GM12892 (cell line): ENCODE results near the gene PTPRS.

Source experiments
- POLR2AphosphoS5 ChIP-seq: IDR thresholded peaks from 2 replicates; pipeline ENCODE4 v1.6.1; 2011; ENCODE audit warnings: low read depth, low read length, control low read depth
- TAF1 ChIP-seq: IDR thresholded peaks from 2 replicates; pipeline ENCODE4 v1.6.1; 2011; ENCODE audit warnings: low read depth, mild to moderate bottlenecking, control low read depth, low read length, borderline replicate concordance

DNA sequence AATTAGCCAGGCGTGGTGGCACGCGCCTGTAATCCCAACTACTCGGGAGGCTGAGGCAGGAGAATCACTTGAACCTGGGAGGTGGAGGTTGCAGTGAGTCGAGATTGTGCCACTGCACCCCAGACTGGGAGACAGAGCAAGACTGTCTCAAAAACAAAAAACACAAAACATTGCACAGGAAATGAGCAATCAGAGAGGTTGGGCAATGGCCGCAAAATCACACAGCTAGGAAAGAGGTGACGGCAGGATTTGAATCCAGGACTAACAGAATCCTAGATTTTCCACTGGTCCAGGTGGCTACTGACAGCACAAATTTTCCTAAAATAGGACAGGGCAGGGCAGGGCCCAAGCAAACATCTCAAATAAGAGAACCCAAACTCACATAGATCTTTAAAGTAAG lies 23.3 kb downstream of the PTPRS start:
- no peak for TF ChIP-seq TAF1
- no peak for TF ChIP-seq POLR2AphosphoS5
